ENCODE data around the gene FIGNL1. TPM values are rescaled to one million over a fixed set of nuclear protein-coding genes. Genes with fewer than 3 reads are reported as not detected.

Gene FIGNL1
- total RNA-seq, 1 experiment from 2014 or later = 13.8 TPM

DNA sequence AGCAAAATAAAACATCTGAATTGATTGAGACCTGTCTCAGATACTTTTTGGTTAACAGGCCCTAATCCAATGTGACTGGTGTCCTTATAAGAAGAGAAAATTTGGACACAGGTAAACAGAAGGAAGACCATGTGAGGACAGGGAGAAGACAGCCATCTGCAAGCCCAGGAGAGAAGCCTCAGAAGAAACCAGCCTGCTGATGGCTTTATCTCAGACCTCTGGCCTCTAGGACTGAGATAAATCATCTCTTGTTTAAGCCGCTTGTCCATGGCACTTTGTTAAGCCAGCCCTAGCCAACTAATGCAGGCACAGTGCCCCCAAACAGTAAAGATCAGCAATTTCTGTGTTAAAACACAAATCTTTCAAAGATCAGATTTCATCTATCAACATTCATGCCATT lies 41.8 kb upstream of the FIGNL1 start:
- no peak for DNase-seq
- no peak overlapping the region for H3K18ac ChIP-seq (ENCODE audit: insufficient read length, low read depth, low read length)
- peaks cover 0 to 3% (median 2%) of the 10 kb centered on the region in 3 experiments; a peak in 3 of 7 replicates for H3K36me3 Mint-ChIP-seq (ENCODE audit: insufficient read depth in 1 of 3, low read depth in 3 of 3)
- no peaks in the 10 kb centered on the region for H4K20me1 ChIP-seq (ENCODE audit: control insufficient read depth, insufficient read depth, insufficient read length)
- peaks cover 5% of the 10 kb centered on the region for H3K27me3 Mint-ChIP-seq (ENCODE audit: low read depth)
- no peak overlapping the region for H2AFZ ChIP-seq (ENCODE audit: low read length)
- no peaks in the 10 kb centered on the region for H3K79me1 ChIP-seq (ENCODE audit: insufficient read depth, low read depth, low read length, poor library complexity, severe bottlenecking)
- no peak overlapping the region for H3K14ac ChIP-seq (ENCODE audit: insufficient read depth, low read length)
- no peaks in the 10 kb centered on the region for H3K9me3 ChIP-seq (ENCODE audit: control insufficient read depth, low read depth, low read length)
- no peak overlapping the region for H2BK20ac ChIP-seq (ENCODE audit: low read depth, low read length, poor library complexity, severe bottlenecking)
- no peak overlapping the region for H4K8ac ChIP-seq (replicated peaks; ENCODE audit: insufficient read length, low read depth, low read length)
- peaks cover 23 to 28% of the 10 kb centered on the region in 2 experiments for H3K9me3 Mint-ChIP-seq
- TF ChIP-seq, protein P1, sequence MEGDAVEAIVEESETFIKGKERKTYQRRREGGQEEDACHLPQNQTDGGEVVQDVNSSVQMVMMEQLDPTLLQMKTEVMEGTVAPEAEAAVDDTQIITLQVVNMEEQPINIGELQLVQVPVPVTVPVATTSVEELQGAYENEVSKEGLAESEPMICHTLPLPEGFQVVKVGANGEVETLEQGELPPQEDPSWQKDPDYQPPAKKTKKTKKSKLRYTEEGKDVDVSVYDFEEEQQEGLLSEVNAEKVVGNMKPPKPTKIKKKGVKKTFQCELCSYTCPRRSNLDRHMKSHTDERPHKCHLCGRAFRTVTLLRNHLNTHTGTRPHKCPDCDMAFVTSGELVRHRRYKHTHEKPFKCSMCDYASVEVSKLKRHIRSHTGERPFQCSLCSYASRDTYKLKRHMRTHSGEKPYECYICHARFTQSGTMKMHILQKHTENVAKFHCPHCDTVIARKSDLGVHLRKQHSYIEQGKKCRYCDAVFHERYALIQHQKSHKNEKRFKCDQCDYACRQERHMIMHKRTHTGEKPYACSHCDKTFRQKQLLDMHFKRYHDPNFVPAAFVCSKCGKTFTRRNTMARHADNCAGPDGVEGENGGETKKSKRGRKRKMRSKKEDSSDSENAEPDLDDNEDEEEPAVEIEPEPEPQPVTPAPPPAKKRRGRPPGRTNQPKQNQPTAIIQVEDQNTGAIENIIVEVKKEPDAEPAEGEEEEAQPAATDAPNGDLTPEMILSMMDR (conservative IDR thresholded peaks at IDR 0.05) = no peak
- H3K4ac ChIP-seq (ENCODE audit: low read depth, low read length) = no peak overlapping the region
- H2BK5ac ChIP-seq (ENCODE audit: insufficient read length, low read length) = no peak overlapping the region
- H2BK120ac ChIP-seq (ENCODE audit: low read depth, low read length, poor library complexity, severe bottlenecking) = no peak overlapping the region
- H4K5ac ChIP-seq (ENCODE audit: insufficient read length, low read depth, low read length) = no peak overlapping the region
- no peak overlapping the region for H3K4me2 ChIP-seq (ENCODE audit: insufficient read depth, insufficient read length, low read length)
- no peak overlapping the region for H3K27ac ChIP-seq (ENCODE audit: insufficient read length, low read depth, low read length)
- no peak overlapping the region for H2BK15ac ChIP-seq (ENCODE audit: low read depth, low read length)
- H3K56ac ChIP-seq (ENCODE audit: insufficient read length, low read depth, low read length) = no peak overlapping the region
- H3K79me2 ChIP-seq (ENCODE audit: insufficient read depth, low read length) = no peaks in the 10 kb centered on the region
- no peak overlapping the region for H2AK5ac ChIP-seq (ENCODE audit: insufficient read length, low read length)
- peaks cover 3 to 6% of the 10 kb centered on the region in 2 experiments; a peak in 3 of 4 replicates for H3K4me1 Mint-ChIP-seq
- H3K9ac ChIP-seq (ENCODE audit: extremely low read depth, insufficient read length, low read length) = no peak overlapping the region
- no peak overlapping the region for H3T11ph ChIP-seq (ENCODE audit: low read length)
- no peaks in the 10 kb centered on the region for H3K27me3 ChIP-seq (ENCODE audit: insufficient read depth, low read length)
- no CpG with 5 or more reads among the region's 1 CpG for WGBS (ENCODE audit: extremely low coverage, insufficient read length, low lambda C conversion rate)
- no peak overlapping the region for H4K91ac ChIP-seq (ENCODE audit: insufficient read length, low read depth, low read length)
- no peaks in the 10 kb centered on the region for H3K4me1 ChIP-seq (ENCODE audit: insufficient read depth, low read length)
- H3K23ac ChIP-seq (ENCODE audit: insufficient read length, low read depth, low read length) = no peak overlapping the region
- no peak overlapping the region for H3K4me3 Mint-ChIP-seq
- H3K23me2 ChIP-seq (ENCODE audit: insufficient read length, low read depth, low read length, poor library complexity, severe bottlenecking) = no peaks in the 10 kb centered on the region
- H3K27ac Mint-ChIP-seq = no peak overlapping the region
- H2BK12ac ChIP-seq (ENCODE audit: insufficient read length, low read depth, low read length) = no peak overlapping the region
